ENCODE measurements around the gene ZNF829. TPM values are rescaled to one million over a fixed set of nuclear protein-coding genes. Genes with fewer than 3 reads are reported as not detected.

Gene ZNF829
- 5.6 and 5.9 TPM in 2 replicates for total RNA-seq (2014; rRNA removed; shearing (Covaris generic))

DNA sequence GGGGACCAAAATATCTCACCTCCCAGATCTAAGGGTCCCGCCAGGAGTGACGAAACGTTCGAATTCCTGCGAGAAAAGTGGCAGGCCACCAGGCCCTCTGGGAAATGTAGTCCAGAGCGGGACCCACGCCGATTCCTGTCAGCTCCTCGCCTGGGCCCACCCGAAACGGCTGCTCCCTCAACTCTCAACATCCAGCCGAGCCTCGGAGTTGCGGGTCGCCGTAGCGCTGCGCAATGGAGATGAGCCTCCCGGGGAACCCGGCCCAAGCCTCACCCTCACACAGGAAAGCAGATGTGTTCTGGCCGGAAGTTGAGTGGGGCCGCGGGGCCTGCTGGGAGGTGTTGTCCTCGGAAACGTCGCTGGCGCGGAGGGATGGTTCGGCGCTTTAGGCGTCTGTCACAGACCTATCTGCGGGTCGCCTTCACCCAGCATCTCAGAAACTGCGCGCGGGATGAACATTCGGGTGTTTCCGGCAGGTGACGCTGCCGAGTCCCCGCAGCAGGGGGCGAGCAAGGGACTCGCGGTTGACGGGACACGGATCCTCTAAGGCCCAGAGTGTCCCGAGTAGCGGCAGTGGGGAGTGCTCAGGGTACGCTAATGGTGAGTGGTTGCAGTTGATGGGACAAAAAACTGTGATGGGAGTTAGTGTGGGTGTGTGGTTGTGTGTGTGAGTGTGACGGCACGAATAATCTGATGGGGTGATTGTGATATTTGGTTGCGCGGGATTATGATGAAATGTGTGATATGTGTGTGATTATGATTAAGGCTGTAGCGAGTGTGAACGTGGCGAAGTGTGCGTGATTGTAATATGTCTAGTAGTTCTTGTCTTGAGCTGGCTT, at the start of gene ZNF829, which contains the start of gene ZNF568:
Gene ZNF829, minus strand, starts transcription at position 300 of the 839 bp plus-strand sequence. CDS start 1,124 bp downstream, outside the sequence.
Gene ZNF568, plus strand, starts transcription at position 341 of the 839 bp plus-strand sequence. CDS start 6,439 bp downstream, outside the sequence.

GRCh38 chr19:36850559-36851442, 65.3 kb downstream of the ZNF829 start, which contains the start of gene ZNF345:
TSS of gene ZNF345 (plus strand) at chr19:36850876. CDS start at chr19:36876831, 25,955 bp downstream.

Small RNAs within 50 kb of the gene (small RNA-seq; reads per million reads assigned to genes)
- gene RF00019: not detected

Other genes starting within 250 kb of the ZNF829 start
- gene ZNF461, start 249.5 kb downstream of the ZNF829 start, total RNA-seq (2014; rRNA removed; shearing (Covaris generic)): 11.6 and 12.4 TPM in 2 replicates
- gene ZNF567, start 228.7 kb downstream of the ZNF829 start, total RNA-seq (2014; rRNA removed; shearing (Covaris generic)): 3.7 and 4.5 TPM in 2 replicates
- 3.0 and 6.0 TPM in 2 replicates for gene ZNF850, start 143.5 kb downstream of the ZNF829 start, total RNA-seq (2014; rRNA removed; shearing (Covaris generic))
- gene ZNF790, start 77.9 kb downstream of the ZNF829 start, total RNA-seq (2014; rRNA removed; shearing (Covaris generic)): 1.3 and 3.4 TPM in 2 replicates
- 1.2 and 2.7 TPM in 2 replicates for gene ZNF345, start 65.4 kb downstream of the ZNF829 start, total RNA-seq (2014; rRNA removed; shearing (Covaris generic))
- 13.1 and 17.8 TPM in 2 replicates for gene ZNF568, start within 50 bp of the ZNF829 start, total RNA-seq (2014; rRNA removed; shearing (Covaris generic))
- 3.8 and 4.4 TPM in 2 replicates for gene ZNF420, start 162.1 kb upstream of the ZNF829 start, total RNA-seq (2014; rRNA removed; shearing (Covaris generic))